Measurements from ENCODE around the gene ESPN.

ESPN gene

GRCh38 chr1:6410248-6410893, 14.2 kb upstream of the ESPN start:
- no peak overlapping the region for H3K4me3 ChIP-seq (ENCODE audit: control insufficient read depth, low read depth, low read length)
- TF ChIP-seq, protein P1, sequence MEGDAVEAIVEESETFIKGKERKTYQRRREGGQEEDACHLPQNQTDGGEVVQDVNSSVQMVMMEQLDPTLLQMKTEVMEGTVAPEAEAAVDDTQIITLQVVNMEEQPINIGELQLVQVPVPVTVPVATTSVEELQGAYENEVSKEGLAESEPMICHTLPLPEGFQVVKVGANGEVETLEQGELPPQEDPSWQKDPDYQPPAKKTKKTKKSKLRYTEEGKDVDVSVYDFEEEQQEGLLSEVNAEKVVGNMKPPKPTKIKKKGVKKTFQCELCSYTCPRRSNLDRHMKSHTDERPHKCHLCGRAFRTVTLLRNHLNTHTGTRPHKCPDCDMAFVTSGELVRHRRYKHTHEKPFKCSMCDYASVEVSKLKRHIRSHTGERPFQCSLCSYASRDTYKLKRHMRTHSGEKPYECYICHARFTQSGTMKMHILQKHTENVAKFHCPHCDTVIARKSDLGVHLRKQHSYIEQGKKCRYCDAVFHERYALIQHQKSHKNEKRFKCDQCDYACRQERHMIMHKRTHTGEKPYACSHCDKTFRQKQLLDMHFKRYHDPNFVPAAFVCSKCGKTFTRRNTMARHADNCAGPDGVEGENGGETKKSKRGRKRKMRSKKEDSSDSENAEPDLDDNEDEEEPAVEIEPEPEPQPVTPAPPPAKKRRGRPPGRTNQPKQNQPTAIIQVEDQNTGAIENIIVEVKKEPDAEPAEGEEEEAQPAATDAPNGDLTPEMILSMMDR (IDR thresholded peaks at IDR 0.05; ENCODE audit: control insufficient read depth, insufficient read depth, low read depth, low read length, missing control alignments): no peak
- DNase-seq (ENCODE audit: low read depth): no peak

DNA sequence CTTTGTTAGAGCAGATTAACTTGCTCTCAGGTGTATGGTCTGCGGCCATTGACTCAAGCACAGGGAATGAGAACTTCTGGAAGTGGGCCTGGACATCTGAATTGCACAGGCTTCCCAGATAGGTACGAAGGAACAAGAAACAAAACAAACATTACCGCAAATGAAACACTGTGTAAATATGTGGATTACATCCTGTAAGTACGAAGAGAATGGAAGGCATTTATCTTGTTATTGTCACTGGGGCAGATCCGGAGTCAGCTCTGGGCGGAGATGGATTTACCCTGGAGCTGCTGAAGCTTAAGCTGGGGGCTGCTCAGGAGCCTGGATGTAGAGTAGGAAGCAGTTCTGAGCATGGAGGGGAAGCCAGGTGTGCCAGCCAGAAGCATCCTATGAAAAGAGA, 11.7 kb upstream of the ESPN start:
- TF ChIP-seq, protein P1 (IDR thresholded peaks at IDR 0.05; ENCODE audit: control insufficient read depth, insufficient read depth, low read depth, low read length, missing control alignments): no peak
- no peak for DNase-seq (ENCODE audit: low read depth)
- H3K4me3 ChIP-seq (ENCODE audit: control insufficient read depth, low read depth, low read length): no peak overlapping the region

GRCh38 chr1:6414443-6414844, 10.1 kb upstream of the ESPN start:
- TF ChIP-seq, protein P1 (IDR thresholded peaks at IDR 0.05; ENCODE audit: control insufficient read depth, insufficient read depth, low read depth, low read length, missing control alignments): peak; percentile 69
- H3K4me3 ChIP-seq (ENCODE audit: control insufficient read depth, low read depth, low read length): no peak overlapping the region
- DNase-seq (ENCODE audit: low read depth): no peak

DNA sequence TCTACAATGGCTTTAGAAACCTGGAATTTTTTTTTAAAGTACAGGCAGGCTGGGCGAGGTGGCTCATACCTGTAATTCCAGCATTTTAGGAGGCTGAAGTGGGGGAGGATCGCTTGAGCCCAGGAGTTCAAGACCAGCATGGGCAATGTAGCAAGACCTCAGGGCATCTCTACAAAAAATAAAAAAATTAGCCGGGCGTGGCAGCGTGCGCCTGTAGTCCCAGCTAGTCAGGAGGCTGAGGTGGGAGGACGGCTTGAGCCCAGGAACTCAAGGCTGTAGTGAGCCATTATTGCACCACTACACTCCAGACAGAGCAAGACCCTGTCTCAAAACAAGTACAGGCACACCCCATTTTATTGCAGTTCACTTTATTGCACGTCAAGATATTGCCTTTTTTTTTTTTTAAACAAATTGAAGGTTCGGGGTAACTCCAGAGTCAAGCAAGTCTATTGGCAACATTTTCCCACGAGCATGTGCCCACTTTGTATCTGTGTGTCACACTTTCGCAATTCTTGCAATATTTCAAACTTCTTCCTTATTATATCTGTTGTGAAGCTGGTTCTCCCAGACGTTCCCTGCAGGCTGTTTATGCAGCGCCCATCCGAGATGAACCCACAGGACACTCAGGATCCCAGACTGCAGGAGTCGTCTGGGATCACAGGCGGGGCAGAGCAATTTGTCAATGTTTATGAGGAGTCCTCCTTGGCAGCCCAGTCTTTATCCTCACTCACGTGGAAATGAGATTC, 9.5 kb upstream of the ESPN start:
- H3K4me3 ChIP-seq (ENCODE audit: control insufficient read depth, low read depth, low read length): no peak overlapping the region
- TF ChIP-seq, protein P1 (IDR thresholded peaks at IDR 0.05; ENCODE audit: control insufficient read depth, insufficient read depth, low read depth, low read length, missing control alignments): no peak
- DNase-seq (ENCODE audit: low read depth): no peak

DNA sequence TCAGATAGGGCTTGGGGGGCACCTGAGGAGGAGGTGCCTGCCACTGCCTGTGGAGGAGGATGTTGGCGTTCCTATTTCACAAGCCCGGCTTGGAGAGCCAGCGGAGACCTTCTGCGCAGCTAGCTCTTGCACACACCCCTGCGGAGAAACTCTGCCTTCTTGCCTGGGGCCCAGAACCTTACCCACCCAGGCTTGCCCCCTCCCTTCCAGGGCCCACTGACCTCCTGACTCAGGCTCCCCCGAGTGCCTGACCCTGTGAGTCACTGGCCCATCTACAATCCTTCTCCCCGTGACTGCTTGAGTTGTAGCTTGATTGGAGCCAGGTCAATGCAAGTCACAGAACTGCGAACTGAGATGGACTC, 8.3 kb upstream of the ESPN start:
- TF ChIP-seq, protein P1 (IDR thresholded peaks at IDR 0.05; ENCODE audit: control insufficient read depth, insufficient read depth, low read depth, low read length, missing control alignments): no peak
- DNase-seq (ENCODE audit: low read depth): no peak
- no peak overlapping the region for H3K4me3 ChIP-seq (ENCODE audit: control insufficient read depth, low read depth, low read length)

DNA sequence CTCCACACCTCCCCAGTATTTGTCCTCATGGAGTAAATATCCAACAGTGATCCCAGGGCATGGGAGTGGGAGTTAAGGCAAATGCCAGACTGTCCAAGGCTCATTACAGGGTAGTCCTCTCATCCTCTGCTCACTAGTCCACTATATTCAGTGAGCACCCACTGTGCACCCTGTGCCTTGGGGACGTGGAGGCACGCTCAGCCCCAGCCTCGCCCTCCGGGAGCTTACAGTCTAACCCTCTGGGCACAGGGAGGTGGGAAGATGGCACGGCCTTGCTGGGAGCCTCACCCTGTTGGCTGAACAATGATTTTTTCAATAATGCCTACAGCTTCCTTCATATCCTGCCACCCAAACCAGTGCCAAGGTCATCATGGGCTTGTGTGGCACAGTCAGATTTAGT, 7.7 kb upstream of the ESPN start:
- TF ChIP-seq, protein P1 (IDR thresholded peaks at IDR 0.05; ENCODE audit: control insufficient read depth, insufficient read depth, low read depth, low read length, missing control alignments): no peak
- H3K4me3 ChIP-seq (ENCODE audit: control insufficient read depth, low read depth, low read length): no peak overlapping the region

More for the DNA sequence above, 7.7 kb upstream of the ESPN start:
- no peak for DNase-seq (ENCODE audit: low read depth)
